Stimulated activated CD4-positive, alpha-beta T cell treated with anti-CD3 and anti-CD28 coated beads, Interleukin-1b, Interleukin-23, amount 100 ng/mL, for 1 hour (primary cell): ENCODE data around the gene PHF23.

Experiments
- DNase-seq, 2 donors: peaks; one replicate each; pipeline ENCODE4 v3.0.0-alpha.2; 2020; ENCODE audit warnings: low read depth in 2 of 2

The PHF23 gene

DNA sequence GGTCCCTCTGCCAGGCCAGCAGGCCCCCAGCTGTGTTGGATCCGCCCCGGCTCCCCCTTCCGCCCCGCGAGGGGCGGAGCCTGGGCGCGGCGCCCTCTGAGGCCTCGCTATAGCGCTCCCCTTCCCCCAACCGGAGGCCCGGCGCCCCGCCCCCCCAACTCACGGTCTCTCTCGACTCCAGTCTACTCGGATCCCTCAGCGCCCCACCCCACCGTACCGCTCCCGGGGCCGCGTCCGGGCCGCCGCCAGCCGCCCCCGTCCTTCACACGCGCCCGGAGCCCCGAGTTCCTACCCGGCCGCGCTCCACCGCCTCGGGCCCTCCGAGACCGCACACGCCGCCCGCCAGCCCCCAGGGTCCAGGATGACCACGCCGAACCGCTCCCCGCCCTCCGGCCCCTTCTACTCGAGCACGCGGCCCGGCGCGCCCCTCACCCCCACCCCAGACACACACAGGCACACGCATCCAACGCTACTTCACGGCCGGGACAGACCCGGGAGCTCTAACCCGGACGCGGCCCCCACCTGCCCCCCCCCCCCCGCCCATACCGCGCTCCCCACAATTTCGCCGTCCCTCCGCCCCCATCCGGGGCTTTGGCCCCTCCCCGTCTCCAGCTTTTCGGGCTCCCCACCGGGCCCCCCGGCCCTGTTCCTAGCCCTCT is 1.4 kb downstream of the PHF23 start:
- DNase-seq, result peak; percentile 69 to 81

DNA sequence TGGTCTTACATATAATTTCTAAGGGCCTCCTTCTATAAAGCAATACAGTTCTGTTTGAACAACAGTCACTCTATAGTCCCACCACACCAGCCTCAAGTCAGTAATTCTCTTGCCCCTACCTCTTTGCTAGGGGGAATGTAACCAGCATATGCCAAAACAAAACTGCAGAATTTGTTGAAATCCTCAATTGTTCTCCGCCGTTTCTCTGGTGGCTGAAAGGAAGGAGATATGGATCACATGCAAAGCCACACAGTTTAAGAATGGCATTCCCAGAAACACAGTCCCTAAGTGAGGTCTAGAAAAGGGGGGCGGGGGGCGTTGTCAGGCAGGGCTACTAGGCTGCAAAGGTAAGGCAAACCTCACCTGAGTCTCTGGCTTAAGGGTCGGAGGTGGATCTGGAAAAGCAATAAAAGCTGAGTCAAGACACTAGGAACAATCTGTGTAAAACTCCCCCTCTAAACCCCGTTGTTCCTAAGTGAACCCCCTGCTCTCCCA is 1.9 kb downstream of the PHF23 start:
- DNase-seq, result no peak

- DNase-seq, result no peak
These were observed 2.4 kb downstream of the PHF23 start for GRCh38 chr17:7236808-7237207.

DNA sequence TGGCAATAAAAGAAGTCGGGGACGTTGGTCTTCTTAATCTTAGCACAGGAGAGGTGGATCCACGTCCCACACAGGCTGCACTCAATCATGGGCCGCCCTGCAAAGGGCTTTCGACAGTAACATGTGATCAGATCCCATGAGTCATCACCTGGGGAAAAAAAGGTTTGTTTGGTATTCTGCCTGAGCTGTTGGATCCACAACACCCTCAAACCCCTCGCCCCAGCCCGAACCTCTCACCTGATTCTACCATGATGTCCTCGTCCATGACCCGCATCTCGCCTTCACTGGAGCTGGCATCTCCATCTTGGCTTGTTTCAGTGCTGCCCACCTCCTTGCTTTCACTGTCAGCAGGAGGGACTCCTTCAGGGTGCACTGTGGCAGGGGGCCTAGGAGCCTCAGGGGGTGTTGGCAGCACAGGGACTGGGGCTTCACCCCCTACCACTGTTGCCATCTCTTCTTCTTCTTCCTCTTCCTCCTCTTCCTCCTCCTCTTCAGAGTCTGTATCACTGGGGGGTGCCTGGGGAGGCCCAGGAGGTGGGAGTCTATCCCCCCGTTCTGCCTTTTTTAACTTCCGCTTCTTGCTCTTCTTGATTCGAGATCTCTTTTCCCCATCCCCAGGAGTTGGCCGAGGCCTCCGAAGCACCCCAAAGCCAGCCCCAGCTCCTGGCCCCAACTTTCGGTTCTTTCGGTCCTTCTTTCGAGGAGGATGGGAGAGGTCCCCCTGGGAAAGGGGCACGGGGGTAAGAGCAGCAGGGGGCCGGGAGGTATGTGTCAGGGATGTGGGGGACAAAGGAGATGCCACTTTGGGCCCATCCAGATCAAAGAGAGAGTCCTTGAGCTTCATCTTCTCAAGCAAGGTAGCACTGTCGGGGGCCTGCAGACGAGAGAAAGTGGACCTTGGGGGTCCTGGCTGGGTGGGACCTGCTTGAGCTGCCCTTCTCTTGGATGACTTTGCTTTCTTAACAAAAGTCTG is 3.3 kb downstream of the PHF23 start:
- no peak for DNase-seq

DNA sequence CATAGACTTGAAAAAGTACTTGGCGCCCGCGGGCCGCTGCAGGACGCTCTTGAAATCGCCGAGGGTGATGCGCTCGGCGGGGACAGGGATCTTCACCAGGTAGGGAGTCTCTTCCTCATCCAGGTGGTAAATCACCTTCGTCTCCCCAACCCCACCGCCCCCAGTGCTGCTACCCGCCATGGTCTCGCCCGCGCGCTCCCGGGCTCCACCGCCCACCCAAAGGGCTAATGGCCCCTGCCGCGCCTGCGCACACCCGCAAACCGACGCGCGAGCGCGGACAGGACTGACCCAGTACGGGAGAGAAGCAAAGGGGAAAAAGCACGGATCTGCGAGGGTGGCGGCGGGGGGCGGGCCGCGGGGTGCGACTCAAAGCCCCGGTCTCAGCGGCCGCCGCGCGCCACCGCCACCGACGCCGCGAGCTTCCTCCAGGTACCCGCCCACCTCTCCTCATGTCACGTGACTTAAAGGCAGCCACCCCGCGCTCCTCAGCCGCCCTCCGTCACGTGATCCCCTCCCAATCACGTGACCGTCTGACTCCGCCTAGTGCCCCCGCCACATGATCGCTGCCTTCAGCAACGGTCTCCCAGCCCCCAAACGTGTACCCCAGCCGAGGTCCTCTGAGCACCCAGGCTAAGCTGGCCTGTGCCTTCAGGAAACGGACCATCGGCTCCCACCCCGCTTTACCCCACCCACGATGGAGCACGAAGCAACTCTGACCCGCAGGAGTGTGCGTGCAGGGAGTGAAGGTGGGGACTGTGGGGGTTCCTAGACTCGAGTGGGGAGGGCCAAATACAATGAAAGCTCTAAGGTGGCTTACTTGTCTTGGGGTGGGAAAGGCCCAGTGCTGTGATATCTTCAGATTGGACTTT is 4.9 kb downstream of the PHF23 start, which contains the start of gene DVL2:
DVL2 (minus strand) TSS at position 435 of the 869 bp plus-strand sequence; CDS start at position 180, 255 bp downstream.
- peak; percentile 90 to 92 for DNase-seq

GRCh38 chr17:7233701-7234082 is 5.6 kb downstream of the PHF23 start:
- no peak for DNase-seq

GRCh38 chr17:7232114-7232513 is 7.1 kb downstream of the PHF23 start:
- no peak for DNase-seq

DNA sequence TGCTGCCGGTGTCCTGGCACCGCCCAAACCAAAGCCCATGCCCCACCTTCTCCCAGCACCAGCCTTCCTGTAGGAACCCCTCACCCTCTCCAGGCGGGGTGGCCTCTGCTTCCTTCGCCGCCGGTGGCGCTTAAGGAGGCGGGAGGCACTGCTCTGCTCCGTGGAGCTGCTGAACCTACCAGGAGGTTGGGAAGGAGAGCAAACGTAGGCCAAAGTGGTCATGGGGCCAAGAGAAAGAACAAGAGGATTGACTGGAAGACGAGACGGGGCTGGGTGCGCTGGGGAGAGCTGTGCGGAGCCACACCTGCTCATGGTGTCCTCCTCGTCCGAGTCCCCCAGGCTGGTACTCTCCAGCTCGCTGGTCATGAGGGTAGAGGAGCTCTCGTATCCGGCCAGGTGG is 9.8 kb downstream of the PHF23 start:
- DNase-seq, result no peak

- DNase-seq, result no peak
These were observed 10.3 kb downstream of the PHF23 start for GRCh38 chr17:7228920-7229319.

DNA sequence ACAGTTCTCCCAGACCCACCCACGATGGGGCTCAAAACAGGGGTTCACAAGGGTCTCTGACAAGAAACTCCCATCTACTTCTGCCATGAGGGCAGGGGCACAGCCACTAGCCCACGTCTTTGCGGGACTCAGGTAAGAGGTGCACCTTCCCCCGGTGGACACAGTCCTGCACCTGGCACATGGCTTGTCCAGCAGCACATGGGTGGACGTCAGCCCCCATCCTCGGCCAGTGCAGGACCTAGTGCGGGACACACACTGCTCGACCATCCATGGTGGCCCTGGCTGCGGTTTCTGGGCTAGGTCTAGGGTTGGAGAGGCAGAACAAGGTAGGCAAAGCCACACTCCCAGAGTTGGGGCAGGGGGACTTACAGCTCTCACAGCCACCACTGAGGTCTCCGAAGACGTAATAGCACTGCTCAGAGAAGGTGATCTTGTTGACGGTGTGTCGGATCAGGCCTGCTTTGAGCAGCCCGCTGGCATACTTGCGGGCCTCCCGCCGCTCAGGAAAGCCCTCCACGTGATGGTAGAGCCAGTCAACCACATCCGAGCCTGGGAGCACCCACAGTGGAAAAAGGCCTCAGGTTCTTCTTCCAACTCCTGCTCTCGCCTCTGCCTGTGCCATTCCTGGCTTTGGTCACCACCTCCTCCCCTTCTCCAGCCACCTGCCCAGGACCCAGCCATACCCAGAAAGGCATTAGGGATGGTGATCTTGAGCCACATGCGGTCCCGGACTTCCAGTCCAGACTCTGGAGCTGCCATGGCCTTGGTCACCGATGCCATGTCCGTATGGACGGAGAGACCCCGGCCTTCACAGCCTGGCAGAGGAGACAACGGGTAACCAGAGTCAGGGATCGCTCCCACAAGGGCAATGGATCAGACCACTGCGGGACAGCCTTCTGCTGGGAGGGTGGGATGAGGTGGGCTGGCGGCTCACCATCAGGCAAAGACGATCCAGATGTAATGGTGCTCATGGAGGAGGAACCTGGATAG is 12.2 kb downstream of the PHF23 start:
- no peak for DNase-seq

- DNase-seq, result no peak
These were observed 13.4 kb downstream of the PHF23 start for GRCh38 chr17:7225711-7226331.

DNA sequence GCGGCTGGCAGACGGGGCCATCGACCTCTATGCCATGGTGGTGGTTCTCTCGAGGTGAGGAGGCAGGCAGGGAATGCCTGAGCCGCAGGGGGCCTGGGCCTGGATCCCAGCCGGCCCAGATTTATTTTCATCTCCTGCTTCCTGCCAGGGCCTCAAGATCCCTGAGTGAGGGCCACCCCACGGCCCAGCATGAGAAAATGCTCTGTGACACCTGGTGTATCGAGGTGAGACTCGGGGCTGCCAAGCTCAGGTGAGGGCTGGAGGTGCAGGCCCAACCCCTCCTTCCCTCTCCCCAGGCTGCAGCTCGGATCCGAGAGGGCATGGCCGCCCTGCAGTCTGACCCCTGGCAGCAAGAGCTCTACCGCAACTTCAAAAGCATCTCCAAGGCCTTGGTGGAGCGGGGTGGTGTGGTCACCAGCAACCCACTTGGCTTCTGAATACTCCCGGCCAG is 14.6 kb downstream of the PHF23 start:
- DNase-seq, result no peak

DNA sequence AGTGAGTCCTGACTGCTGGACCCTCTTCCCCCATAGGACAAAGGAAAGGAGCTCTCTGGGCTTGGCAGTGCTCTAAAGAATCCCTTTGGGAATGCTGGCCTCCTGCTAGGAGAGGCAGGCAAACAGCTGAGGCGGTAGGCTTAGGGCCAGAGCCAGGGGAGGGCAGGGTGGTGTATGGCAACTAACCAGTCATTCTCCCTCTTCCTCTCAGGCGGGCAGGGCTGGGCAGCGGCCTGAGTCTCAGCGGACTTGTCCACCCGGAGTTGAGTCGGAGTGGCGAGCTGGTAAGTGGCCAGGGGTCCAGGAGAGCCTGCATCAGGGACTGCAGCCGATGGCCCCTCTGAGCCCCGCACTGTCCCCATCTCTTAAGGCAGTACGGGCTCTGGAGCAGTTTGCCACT is 15.1 kb downstream of the PHF23 start:
- DNase-seq, result no peak

GRCh38 chr17:7223375-7223774 is 15.9 kb downstream of the PHF23 start:
- DNase-seq, result no peak

GRCh38 chr17:7222972-7223292 is 16.3 kb downstream of the PHF23 start:
- no peak for DNase-seq

- no peak for DNase-seq
These were observed 16.9 kb downstream of the PHF23 start for GRCh38 chr17:7222093-7222971.

DNA sequence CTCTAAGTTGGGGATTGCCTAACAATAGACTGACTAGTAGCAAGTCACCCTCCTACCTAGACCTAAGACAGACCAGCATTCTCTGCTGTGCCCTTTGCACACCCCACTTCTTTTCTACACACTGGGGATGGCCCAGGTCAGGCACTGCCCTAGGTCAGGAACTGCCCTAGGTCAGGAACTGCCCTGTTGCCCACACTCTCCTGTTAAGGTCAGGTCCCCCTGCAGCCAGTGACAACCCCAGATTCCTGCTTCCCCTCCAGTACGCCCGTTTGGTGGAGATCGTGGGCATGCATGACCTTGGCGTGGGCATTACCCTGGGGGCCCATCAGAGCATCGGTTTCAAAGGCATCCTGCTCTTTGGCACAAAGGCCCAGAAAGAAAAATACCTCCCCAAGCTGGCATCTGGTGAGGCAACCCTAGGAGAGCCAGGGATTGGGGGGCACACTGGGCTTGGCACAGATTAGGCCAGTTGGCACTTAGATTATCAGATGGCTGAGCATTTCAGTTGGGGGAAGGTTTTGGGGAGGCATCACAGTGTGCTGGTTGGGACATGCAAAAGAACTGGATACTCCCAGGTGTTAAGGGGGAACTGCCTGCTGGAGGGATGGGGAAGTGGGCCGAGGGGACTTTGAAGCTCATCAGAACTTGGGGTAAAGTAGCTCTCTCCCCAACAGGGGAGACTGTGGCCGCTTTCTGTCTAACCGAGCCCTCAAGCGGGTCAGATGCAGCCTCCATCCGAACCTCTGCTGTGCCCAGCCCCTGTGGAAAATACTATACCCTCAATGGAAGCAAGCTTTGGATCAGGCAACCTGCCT is 17.8 kb downstream of the PHF23 start:
- no peak for DNase-seq

DNA sequence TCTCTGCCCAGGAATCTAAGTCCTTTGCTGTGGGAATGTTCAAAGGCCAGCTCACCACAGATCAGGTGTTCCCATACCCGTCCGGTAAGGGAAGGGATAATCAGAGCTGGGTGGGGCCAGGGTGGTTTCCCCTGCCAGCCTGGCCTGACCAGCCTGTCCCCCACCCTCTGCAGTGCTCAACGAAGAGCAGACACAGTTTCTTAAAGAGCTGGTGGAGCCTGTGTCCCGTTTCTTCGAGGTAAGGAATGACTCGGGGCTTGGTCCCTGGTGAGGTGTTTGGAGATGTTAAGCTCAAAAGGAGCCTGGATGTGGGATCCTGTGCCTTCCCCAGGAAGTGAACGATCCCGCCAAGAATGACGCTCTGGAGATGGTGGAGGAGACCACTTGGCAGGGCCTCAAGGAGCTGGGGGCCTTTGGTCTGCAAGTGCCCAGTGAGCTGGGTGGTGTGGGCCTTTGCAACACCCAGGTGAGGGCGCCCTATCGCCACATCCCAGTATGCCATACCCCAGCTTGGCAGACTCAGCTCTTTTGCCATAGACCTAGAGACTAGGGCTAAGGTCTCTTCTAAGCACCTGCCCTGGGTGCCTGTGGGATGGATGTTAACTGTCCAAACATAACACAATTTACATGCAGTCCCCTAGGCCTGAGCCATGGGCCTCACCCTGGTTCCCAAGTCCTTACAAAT is 18.5 kb downstream of the PHF23 start:
- DNase-seq, result no peak
